Fibroblast of the conjunctiva (primary cell): ENCODE data around the gene CORO1C.
A peak's percentile ranks its signal among the peaks of the same experiment; 100 is the strongest.

Experiments
- DNase-seq: peaks from one replicate; pipeline ENCODE4 v3.0.0-alpha.2; 2010; ENCODE audit warnings: low read depth

Gene CORO1C

DNA sequence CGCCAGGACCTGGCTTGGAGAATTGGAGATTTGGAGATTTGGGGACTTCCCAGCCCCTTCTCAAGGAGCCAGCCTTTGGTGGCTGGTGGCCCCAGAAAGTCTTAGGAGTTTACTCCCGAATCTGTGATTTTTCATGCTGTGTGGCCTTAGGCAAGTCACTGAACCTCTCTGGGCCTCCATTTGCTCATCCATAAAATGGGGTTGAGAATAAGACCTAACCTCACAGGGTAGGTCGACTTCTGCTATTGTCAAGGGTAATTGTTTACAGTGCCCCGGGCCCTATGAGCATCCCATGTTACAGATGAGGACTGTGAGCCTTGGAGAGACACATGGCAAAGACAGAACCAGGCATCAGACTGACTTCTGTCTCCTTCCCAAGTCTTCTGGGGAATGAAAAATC, 117.3 kb downstream of the CORO1C start:
- no peak for DNase-seq

DNA sequence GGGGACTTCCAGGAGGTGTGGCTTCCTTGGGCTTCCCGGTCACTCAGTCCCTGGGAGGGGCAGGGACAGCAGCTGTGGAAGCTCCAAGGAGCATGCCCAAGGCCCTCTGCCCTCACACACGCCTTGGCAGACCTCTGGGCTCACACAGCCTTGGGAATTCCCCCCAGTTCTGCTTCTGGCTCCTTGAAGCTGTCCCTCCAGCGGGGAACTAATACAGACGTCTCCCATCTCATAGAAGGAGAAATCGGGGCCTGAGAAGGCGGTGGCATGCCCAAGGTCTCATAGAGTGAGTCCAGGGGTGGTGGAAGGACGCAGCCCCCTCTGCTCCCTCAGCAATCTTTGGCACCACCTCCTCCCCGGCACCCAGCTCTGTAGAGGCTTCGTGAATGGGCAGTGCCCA, 117.8 kb downstream of the CORO1C start:
- no peak for DNase-seq

- no peak for DNase-seq
Measured at GRCh38 chr12:108612788-108613282, 118.5 kb downstream of the CORO1C start.

GRCh38 chr12:108611884-108612415, 119.4 kb downstream of the CORO1C start:
- no peak for DNase-seq

DNA sequence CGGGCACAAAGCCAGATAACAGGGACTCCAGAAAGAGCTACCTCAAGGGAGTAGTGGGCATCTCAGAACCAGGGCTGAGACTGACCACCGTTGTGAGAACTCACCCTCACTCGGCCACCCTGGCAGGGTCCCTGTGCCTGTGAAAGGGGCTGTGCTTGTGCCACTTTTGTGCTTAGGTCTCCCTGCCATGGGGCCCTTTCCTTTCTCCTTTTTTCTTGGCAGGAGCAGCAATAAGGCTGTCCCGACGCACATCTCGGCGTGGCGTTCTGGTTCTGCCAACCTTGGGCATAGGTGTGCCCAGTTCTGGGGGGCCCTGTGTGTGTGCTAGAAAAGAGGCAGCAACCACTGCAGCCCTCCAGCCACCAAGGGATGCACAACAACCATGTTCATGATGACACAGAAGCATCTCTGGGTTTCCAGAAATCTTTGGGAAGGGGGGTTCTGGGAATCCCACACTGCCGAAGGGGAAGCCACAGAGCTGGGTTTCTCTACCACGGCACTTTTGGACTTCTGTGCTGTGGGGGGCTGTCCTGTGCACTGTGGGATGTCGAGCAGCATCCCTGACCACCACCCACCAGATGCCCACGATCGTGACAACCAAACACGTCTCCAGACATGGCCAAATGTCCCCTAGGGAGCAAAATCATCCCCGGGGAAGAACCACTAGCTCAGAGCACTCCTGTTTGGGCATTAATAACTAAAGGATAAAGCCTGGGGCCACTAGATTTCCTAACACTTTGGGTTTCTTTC, 120.3 kb downstream of the CORO1C start:
- no peak for DNase-seq

- no peak for DNase-seq
Measured at GRCh38 chr12:108610336-108610815, 120.9 kb downstream of the CORO1C start.

DNA sequence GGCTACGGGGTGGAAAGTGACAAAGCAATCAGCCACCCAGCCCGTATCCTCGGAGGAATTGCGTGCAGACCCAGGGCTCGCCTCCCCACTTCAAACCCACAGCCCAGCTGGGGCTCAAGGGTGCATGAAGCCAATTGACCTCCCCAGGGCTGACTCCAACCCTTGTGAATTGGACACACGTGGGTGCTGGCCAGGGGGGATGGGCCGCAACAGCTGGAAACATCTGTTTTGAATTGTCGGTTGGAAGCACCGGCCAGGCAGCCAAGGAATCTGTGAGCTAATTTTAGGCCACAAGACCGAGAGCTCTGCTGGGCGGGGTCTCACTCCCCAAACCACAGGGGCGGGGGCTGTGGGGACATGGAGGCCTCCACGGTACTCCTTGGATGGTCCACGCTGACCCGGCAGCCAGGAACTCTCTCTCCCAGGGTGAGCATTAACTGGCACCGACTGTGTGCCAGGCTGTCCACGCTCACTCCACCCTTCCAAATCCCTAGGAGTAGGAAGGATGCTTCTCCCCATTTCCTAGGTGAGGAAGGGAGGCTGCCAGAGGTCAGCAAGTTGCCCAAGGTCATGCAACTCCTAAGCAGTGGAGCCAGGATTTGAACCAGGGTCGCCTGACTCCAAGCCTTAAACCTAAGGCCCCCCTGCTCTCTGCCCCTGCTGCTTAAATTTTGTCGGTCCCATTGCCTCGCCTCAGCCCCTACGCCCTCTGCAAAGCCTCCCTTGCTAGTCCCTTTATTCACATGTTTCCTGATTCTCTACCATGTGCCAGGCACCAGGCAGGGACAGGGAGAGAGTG, 121.6 kb downstream of the CORO1C start:
- peak; percentile 85 for DNase-seq

GRCh38 chr12:108608616-108609015, 122.7 kb downstream of the CORO1C start:
- DNase-seq = no peak

DNA sequence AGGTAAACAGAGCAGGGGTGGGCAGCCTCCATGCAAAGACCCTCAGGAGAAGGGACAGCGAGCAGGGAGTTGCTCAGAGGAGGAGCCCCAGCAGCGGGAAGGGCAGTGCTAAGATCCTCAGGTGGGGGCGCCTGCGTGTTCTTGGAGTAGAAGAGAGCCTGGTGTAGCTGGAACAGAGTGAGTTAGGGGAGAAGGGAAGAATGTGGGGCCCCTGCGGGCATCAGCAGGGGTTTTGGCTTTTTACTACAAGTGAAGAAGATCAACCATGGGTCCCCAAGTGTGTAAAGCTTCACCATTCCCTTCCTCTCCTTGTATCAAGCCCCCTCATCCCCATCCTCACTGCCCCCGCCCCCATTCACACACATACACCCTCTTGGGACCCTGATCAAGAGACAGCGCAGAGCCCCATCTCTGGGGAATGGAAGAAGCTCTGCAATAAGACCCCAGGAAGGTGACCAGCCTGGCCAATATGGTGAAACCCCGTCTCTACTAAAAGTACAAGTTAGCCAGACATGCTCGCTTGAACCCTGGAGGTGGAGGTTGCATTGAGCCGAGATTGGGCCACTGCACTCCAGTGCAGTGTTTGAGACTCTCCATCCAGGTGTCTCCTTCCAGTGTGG, 123.2 kb downstream of the CORO1C start:
- DNase-seq = no peak

GRCh38 chr12:108606492-108606891, 124.8 kb downstream of the CORO1C start:
- no peak for DNase-seq

GRCh38 chr12:108605690-108606406, 125.5 kb downstream of the CORO1C start:
- DNase-seq = no peak

GRCh38 chr12:108605000-108605689, 126.2 kb downstream of the CORO1C start:
- DNase-seq = no peak

- DNase-seq = no peak
Measured at GRCh38 chr12:108604208-108604941, 126.9 kb downstream of the CORO1C start.

DNA sequence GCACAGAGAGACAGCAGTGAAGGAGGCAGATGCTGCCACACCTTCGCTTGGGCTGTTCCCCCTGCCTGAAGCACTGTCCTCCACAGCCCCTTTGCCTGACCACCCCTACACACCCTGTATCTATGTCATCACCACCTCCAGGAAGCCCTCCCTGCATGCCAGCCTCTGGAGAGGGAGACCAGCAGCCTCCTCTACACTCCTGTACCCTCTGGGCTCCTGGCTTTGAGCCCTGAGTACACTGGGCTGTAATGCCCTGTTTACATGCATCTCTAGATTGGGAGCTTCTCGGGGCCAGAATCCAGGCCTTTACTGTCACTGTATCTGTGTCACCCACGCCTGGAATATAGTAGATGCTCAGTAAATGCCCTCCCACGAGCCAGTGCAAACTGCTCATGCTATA, 127.6 kb downstream of the CORO1C start:
- no peak for DNase-seq

- no peak for DNase-seq
Measured at GRCh38 chr12:108602976-108603704, 128.2 kb downstream of the CORO1C start.

GRCh38 chr12:108602209-108602705, 129.1 kb downstream of the CORO1C start:
- no peak for DNase-seq

DNA sequence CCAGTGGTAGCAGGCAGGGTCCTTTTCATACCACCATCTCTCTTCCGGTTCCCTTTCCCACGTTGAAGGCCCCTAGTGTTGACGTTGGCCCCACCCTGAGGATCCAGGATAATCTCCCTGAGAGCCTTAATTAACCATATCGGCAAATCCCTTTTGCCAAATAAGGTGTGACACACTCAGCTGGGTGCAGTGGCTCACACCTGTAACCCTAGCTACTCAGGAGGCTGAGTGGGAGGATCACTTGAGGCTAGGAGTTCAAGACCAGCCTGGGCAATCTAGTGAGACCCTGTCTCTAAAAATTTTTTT, 130.7 kb downstream of the CORO1C start:
- no peak for DNase-seq

DNA sequence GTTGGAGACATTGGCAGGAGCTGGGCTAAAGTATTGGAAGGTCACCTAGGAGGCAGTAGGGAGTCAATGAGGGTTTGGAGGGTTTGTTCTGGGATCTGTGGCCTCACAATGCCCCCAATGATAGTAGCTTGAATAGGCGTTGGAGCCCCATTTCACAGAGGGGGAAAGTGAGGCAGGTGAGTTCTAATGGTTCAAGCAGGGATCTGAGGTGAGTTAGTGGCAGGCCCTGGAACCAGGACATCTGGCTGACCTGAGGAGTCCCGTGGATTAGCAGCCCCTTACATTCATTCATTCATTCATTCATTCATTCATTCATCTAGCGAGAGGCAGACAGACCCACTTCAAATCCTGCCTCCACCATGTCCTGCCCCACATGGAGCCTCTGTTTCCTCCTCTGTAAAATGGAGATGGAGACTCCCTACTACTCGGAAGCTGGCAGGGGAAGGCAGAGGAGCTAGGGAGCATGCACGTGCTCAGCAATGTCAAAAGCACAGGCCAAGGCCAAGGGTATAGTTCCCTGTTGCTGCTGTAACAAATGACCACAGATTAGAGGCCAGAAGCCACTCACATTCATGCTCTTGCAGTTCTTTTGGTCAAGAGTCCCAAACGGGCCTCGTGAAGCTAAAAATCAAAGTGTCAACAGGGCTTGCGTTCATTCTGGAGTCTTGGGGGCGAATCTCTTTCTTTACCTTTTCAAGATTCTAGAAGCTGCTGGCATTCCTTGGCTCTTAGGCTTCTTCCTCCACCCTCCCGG, 131.2 kb downstream of the CORO1C start:
- DNase-seq = no peak

DNA sequence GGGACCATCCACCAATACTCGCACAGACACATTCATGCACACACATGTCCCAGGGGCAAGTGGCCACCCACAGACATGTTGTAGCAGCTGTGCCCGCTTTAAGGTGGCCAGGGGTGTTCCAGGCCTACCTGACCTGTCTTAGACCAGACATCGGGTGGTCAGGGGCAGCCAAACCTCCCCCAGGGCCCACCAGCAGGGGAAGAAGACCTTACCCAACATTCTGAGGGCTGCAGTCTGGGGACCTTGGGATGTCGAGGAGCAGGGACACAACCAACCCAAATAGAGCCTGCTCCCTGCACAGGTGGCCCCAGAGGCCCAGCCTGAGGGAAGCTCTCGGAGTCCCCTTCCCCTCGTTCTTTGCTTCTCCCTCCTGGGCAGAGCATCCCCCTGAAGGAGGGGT, 131.8 kb downstream of the CORO1C start:
- DNase-seq = no peak
